ENCODE measurements around the gene FLRT1.
A peak's percentile ranks its signal among the peaks of the same experiment; 100 is the strongest.

Gene FLRT1

DNA sequence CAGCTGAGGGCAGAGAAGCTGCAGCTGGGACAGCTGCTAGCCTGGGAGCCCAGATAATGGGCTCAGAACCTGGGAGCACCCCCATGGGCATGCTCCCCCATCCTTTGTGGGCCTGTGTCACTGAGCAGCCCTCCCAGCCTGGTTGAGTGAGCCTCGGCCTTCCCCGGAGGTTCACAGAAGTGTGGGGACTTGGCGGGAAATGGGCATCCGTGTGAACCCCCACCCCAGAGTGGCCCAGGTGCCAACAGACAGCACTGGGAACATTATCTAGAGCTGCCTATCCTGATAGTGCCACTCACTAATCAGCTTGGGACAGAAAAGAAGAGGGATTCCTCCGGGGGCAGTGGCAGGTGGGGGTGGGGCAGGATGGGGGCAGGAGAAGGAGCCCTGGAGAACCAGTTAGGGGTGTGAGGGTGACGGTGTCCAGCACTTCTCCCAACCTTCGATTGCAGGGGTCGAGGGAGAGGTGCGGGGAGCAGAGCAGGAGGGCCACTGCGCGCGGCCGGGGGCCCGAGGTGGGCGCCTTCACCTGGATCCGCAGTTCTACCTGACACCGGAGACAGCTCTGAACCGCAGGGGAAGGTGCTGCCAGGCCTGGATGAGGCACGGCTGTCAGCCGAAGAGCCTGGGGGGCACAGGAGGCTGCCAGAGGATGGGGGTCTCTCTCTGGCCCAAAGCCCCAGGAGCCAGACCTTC is 33.1 kb downstream of the FLRT1 start:
- DNase-seq: no peak

GRCh38 chr11:64069401-64070313 is 33.9 kb downstream of the FLRT1 start:
- no peak for DNase-seq

GRCh38 chr11:64070314-64070681 is 34.6 kb downstream of the FLRT1 start:
- DNase-seq: no peak

DNA sequence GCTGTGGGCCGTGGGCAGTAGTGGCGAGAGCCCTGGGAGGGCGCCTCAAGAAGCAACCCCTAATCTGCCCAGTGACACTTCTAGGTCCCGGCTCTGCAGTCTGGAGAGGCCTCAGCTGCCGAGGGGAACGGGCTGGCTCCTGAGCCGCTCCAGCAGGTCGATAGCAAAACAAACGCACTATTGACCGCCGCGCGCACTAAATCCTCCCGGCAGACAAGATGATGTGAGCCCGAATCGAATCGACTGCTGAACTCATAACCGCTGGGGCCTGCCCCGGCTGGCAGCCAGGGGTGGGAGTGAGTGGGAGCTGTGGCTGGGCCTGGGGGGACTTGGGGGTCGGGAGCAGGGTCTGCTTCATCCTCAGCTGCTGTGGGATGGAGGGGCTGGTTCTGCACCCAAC is 36.1 kb downstream of the FLRT1 start:
- no peak for DNase-seq

GRCh38 chr11:64072403-64072802 is 36.7 kb downstream of the FLRT1 start:
- no peak for DNase-seq

GRCh38 chr11:64072871-64073270 is 37.1 kb downstream of the FLRT1 start:
- DNase-seq: no peak

GRCh38 chr11:64073542-64073941 is 37.8 kb downstream of the FLRT1 start:
- DNase-seq: no peak

DNA sequence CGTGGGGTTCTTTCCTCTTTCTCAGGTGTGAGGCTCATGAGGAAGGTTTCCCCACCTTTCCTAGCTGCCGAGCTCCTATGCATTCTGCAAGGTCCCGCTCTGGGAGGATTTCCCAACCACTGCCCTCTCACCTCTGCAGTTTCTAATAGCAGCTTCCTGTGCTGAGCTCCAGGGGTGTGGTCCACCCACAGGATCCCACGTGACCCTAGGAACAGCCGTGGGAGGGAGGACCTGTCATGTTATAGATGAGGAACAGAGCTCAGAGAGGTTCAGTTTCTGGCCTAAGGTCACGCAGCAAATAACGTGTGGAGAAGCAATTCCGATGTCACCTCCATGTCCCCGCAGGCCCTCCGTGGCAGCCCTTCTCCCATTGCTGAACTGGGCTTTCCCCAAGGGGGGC is 38.5 kb downstream of the FLRT1 start:
- DNase-seq: no peak

GRCh38 chr11:64076758-64077157 is 41.0 kb downstream of the FLRT1 start:
- no peak for DNase-seq

DNA sequence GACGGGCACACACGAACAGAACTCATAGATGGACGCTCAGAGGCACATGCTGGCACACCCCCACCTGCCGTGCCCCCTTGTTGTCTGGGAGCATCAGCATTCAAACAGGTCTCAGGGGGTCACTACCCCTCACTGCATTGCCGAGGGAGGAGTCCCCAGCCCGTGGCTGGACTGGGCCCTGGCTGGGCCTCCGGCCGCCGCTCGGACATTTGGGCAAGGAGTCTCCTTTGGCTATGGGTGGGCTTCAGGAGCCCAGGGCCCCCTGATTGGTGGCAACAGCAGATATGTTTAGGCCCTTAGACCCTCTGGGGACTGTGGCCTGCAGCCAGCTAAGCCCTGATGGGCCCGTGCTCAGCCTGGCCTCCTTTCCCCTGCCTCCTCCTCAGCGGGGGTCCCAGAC is 41.9 kb downstream of the FLRT1 start:
- no peak for DNase-seq

DNA sequence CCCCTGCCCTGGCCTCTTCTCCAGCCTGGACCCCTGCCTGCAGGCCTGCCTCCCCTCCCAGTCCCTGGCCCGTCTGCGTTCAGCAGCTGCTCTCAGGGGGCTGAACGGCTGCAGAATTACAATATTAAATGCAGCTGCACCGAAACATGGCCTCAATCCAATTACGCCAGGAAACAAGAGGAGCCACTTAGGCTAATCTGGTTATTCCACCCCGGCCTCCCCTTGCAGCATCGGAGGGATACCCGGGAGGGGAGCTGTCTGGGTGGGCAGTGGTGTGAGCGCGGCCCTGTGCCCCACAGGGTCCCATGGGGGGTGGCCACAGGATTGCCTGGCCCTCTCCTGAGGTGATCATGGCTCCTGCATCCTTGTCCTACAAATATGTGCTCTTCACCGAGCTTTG is 42.6 kb downstream of the FLRT1 start:
- DNase-seq: peak; percentile 33

DNA sequence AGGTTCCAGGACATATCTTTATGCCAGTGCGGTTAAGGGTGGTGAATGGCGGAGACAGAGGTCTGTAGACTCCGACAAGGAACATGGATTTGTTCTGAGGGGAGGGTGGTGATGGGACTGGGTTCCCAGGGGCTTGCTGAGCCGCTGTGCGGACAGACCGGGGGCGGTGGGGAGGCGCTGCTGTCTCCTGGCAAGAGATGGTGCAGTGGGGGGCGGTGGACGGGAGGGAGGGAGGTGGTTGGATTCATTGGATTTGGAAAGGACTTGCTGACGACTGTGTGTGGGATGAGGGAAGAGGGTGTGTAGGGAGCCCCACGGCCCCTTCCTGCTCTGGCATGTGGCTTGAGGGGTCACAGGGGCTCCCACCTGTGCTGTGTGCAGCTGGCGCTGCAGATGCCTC is 43.2 kb downstream of the FLRT1 start:
- DNase-seq: no peak

DNA sequence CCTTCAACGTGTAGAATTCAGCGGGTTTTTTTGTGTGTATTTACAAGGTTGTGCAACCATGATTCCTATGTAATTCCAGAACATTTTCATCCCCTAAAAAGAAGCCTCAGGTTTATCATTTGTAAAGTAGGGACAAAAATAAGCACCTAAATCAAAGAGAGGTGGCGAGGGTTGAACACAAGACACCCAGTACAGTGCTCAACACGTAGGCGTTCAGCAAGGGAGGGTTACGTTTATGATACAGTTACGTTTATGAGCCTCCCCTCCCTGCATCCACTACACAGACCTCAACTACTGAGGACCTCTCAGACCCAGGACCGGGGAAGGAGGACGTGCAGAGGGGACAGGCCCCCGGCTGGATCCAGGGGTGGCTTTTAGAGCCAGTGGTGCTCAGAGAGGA is 44.7 kb downstream of the FLRT1 start:
- no peak for DNase-seq

DNA sequence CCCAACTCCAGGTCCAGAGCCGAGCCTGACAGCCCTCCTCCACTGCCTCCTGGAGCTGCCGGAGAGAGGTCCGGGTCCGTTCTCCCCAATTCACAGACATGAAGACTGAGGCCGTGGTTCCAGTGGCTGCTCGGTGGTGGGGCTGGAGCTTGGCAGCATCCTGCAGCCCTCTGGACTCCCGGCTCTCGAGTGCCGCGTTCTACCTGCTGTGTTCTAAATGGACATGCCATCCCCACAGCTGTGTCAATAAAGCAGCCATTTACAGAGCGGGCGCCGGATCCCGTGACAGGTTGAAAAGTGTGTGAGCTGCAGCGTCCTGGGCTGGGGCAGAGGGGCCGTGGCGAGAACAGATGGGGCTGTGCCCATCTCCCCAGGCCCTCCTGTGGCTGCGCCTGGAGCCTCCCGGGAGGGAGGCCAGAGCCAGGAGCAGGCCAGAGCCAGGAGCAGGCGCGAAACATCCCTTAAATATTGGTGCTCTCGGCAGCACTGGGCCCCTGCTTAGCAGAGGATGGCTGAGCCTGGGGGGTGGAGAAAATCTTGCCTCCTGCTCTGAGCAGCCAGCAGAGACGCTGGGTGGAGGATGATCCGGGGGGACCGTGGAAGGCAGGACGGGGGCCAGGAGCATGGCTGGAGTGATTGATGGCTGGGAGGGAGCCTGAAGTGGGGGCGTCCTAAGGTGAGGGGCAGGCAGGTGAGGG is 46.2 kb downstream of the FLRT1 start:
- peak; percentile 94 for DNase-seq

GRCh38 chr11:64083398-64084080 is 47.8 kb downstream of the FLRT1 start:
- DNase-seq: no peak

DNA sequence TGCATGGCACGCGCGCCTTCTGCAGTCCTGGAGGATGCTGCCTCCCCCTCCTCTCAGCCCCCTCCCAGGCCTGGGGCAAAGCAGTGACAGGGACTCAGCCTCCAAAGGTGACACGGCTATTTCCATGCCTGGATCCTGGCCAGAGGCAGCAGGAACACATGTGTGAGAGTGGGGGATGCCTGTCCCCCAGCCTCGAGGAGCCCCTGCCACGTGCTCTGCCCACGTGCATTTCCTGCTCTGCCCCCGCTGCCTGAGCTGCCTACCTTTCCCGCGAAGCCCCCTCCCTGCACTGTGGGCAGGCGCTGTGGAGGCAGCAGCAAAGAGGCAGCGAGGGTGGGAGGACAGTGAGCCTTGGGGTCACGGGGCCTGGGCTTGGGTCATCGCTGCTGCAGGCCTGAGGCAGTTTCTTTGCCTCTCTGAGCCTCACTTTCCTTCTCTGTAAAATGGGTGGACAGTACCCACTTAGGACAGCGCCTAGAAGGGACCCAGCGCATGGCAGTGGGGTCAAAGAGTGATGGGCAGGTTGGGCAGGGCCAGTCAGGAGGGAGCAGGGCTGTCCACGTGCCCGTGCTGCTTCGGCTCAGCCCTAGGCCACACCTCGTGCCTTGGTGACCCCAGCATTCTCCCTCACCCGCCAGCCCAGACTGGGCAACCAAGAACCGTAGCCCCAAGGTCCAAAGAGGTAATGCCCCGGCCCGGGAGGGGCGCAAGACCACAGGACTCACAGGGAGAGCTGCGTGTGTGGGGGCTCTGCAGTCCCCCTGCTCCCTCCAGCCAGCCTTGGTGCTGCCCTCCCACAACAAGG is 48.6 kb downstream of the FLRT1 start:
- DNase-seq: no peak

GRCh38 chr11:64084951-64085710 is 49.4 kb downstream of the FLRT1 start:
- no peak for DNase-seq
